HS-27A (cell line): ENCODE measurements around the gene SELENOM.
"Not testable (repeated sequence)": the region's sequence is repeated elsewhere in the genome, so short reads cannot be mapped to it uniquely, and the experiment has no call there.

Experiments
- DNase-seq: peaks from one replicate; pipeline ENCODE4 v3.0.0-alpha.2; 2012; ENCODE audit warnings: low read depth, missing footprints

The SELENOM gene

GRCh38 chr22:31105282-31105929 is 2.0 kb downstream of the SELENOM start:
- no peak for DNase-seq

GRCh38 chr22:31104869-31105268 is 2.5 kb downstream of the SELENOM start:
- DNase-seq = no peak

- no peak for DNase-seq
Observed at GRCh38 chr22:31103899-31104694, 3.3 kb downstream of the SELENOM start.

GRCh38 chr22:31103111-31103510 is 4.3 kb downstream of the SELENOM start:
- no peak for DNase-seq

GRCh38 chr22:31102441-31103081 is 4.8 kb downstream of the SELENOM start:
- DNase-seq = no peak

GRCh38 chr22:31100762-31101525 is 6.4 kb downstream of the SELENOM start:
- DNase-seq = no peak

GRCh38 chr22:31099841-31100761 is 7.3 kb downstream of the SELENOM start:
- DNase-seq = no peak

- DNase-seq = no peak
Observed at GRCh38 chr22:31099386-31099785, 8.0 kb downstream of the SELENOM start.

GRCh38 chr22:31098632-31099110 is 8.7 kb downstream of the SELENOM start:
- no peak for DNase-seq

GRCh38 chr22:31097941-31098631 is 9.3 kb downstream of the SELENOM start:
- no peak for DNase-seq

GRCh38 chr22:31097539-31097938 is 9.8 kb downstream of the SELENOM start:
- DNase-seq = not testable (repeated sequence)

- DNase-seq = no peak
Observed at GRCh38 chr22:31096657-31097279, 10.6 kb downstream of the SELENOM start.

- DNase-seq = no peak
Observed at GRCh38 chr22:31095637-31096249, 11.6 kb downstream of the SELENOM start.

- no peak for DNase-seq
Observed at GRCh38 chr22:31094741-31095140, 12.6 kb downstream of the SELENOM start.

- no peak for DNase-seq
Observed at GRCh38 chr22:31094021-31094551, 13.3 kb downstream of the SELENOM start.

- no peak for DNase-seq
Observed at GRCh38 chr22:31093086-31093850, 14.1 kb downstream of the SELENOM start.

- no peak for DNase-seq
Observed at GRCh38 chr22:31092161-31092560, 15.2 kb downstream of the SELENOM start.
